ENCODE measurements around the gene UTS2.

Gene UTS2

GRCh38 chr1:7813677-7814373 lies 39.0 kb downstream of the UTS2 start:
- no peak for DNase-seq (ENCODE audit: low read depth in 2 of 2)

GRCh38 chr1:7811476-7811875 lies 41.4 kb downstream of the UTS2 start:
- no peak for DNase-seq (ENCODE audit: low read depth in 2 of 2)

- no peak for DNase-seq (ENCODE audit: low read depth in 2 of 2)
These were observed 42.5 kb downstream of the UTS2 start for GRCh38 chr1:7810395-7810794.

- DNase-seq (ENCODE audit: low read depth in 2 of 2): no peak
These were observed 43.1 kb downstream of the UTS2 start for GRCh38 chr1:7809742-7810141.

- DNase-seq (ENCODE audit: low read depth in 2 of 2): no peak
These were observed 44.5 kb downstream of the UTS2 start for GRCh38 chr1:7808253-7808844.

- no peak for DNase-seq (ENCODE audit: low read depth in 2 of 2)
These were observed 47.4 kb downstream of the UTS2 start for GRCh38 chr1:7805460-7805859.

Data from stimulated activated CD4-positive, alpha-beta T cell treated with anti-CD3 and anti-CD28 coated beads, Interleukin-1b, Interleukin-23, amount 100 ng/mL, for 1 hour (primary cell).